Stimulated activated CD8-positive, alpha-beta memory T cell treated with anti-CD3 and anti-CD28 coated beads, Interleukin-15, amount 100 ng/mL, for 24 hours (primary cell): ENCODE data around the gene MUCL3.
"Not testable (repeated sequence)": the region's sequence is repeated elsewhere in the genome, so short reads cannot be mapped to it uniquely, and the experiment has no call there.

Experiments
- DNase-seq: peaks from one replicate; pipeline ENCODE4 v3.0.0-alpha.2; 2020; ENCODE audit warnings: low read depth

MUCL3 gene

GRCh38 chr6:30913721-30914075 is 27.1 kb upstream of the MUCL3 start:
- DNase-seq, result no peak

DNA sequence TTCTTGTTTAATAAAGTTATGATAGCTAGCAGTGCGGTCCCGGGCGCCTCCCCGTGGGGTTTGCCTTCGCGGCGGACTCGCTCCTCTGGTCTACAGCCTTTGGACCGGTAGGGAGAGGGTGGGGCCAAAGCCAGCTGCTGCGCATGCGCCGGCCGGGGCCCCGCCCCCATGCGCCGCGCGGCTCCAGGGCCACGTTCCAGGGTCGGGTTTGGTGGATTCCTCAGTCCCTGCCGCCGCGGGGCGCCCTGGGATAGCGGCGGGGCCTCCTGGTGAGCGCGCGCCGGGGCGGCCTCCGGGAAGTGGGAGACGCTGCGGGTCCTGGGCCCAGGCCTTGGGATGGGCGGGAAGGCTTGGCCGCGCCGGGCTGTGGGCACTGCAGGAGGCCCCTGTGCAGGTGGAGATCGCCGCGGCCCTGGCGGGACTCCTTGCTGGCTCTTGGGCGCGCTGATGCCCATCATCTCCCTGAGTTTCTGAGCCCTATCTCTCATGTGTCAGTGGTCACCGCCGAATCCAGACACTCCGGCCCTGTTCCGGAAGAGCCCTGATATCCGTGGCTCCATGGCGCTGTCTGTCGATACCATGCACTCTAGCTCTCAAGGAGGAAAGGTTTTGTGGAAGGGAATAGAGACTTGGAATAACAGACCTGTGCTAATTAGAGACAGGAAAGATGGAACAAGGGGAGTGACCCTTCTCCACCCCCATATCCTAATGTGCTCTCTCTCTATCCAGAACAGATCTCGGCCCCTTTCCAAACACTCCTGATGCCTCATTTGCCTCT is 26.5 kb upstream of the MUCL3 start, which contains the start of gene VARS2:
TSS of gene VARS2 (plus strand) at position 163 of the 778 bp plus-strand sequence. CDS start at position 762, 599 bp downstream.
- DNase-seq, result peak; percentile 78

DNA sequence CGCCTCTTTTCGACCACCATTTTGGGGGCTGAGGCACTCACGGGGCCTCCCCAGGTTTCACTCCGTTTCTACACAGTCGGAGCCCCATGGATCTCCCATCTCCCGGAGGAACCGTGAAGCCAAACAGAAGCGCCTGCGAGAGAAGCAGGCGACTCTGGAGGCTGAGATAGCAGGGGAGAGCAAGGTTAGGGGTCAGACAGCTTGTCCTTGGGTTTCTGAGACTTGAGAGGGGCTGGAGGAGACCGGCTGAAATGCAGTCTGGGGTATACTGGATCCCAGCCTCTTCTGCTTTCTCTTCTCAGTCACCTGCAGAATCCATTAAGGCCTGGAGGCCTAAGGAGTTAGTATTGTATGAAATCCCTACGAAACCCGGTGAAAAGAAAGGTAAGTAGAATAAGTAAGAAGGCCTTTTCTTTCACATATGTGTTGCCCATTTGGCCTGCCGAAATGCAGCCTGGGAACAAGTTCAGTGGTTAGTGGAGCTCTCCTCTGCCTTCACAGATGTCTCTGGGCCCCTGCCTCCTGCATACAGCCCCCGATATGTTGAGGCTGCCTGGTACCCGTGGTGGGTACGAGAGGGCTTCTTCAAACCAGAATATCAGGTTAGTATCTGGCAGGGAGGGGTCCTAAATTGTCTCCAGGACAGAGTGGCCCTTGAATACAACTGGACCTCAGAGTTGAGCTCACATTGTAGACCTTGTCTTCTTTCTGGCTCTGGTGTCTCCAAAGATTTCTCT is 25.8 kb upstream of the MUCL3 start:
- no peak for DNase-seq

- DNase-seq, result no peak
These were observed 25.2 kb upstream of the MUCL3 start for GRCh38 chr6:30915591-30915946.

- DNase-seq, result no peak
These were observed 23.7 kb upstream of the MUCL3 start for GRCh38 chr6:30917041-30917440.

DNA sequence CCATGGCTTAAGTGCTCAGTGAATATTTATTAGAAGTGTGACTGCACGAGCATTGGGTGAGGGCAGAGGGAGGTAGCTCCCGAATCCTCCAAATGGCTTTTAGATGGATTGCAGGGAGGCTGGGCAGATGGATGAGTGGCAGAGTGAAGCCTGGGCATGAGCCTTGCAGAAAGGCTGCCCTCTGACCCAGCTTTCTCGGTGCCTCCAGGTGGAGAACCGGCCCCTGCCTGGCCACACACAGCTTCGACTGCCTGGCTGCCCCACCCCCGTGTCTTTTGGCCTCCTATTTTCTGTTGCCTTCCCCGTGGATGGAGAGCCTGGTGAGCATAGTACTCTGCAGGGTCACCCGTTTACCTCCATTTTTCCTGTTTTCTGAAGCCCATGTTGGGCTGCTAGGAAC is 23.3 kb upstream of the MUCL3 start:
- DNase-seq, result no peak

- DNase-seq, result no peak
These were observed 22.1 kb upstream of the MUCL3 start for GRCh38 chr6:30918670-30919069.

DNA sequence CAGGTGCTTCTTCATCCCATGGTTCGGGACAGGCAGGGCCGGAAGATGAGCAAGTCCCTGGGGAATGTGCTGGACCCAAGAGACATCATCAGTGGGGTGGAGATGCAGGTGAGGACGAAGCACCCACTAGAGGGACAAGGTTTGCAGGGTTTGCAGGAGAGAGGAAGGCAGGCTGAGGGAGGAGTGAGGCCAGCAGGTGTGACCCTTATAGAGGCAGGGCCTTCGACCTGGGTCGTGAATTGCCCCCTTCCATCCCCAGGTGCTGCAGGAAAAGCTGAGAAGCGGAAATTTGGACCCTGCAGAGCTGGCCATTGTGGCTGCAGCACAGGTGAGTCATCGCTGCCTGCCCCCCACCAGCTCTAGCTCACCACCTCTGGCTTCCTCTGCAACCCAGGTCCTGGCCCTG is 18.3 kb upstream of the MUCL3 start:
- DNase-seq, result no peak

- DNase-seq, result not testable (repeated sequence)
These were observed 16.6 kb upstream of the MUCL3 start for GRCh38 chr6:30924040-30924627.

DNA sequence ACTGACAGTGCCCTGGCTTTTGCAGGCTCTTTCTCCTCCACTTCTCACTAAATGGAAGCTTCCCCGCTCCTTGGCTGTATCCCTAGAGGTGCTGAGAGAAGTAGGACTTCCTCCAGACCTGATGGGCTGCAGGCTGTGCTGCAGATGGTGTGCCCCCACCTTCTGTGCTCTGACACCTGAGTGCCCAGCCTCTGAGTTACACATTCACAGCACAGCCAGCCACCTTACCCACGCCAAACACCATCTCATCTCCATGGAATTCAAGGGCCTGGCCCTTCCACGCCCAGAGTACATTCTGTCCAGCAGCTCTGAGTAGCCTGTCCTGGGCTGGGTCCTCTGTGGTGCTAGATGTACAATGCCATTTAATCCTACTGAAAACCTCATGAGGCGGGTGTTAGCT is 14.1 kb upstream of the MUCL3 start:
- no peak for DNase-seq

DNA sequence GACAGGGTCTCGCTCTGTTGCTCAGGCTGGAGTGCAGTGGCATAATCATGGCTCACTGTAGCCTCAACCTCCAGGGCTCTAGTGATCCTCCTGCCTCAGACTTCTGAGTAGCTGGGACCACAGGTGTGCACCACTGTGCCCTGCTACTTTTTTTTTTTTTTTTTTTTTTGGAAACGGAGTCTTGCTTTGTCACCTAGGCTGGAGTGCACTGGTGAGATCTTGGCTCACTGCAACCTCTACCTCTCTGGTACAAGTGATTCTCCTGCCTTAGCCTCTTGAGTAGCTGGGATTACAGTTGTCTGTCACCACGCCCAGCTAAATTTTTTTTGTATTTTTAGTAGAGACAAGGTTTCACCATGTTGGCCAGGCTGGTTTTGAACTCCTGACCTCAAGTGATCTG is 13.7 kb upstream of the MUCL3 start:
- not testable (repeated sequence) for DNase-seq

DNA sequence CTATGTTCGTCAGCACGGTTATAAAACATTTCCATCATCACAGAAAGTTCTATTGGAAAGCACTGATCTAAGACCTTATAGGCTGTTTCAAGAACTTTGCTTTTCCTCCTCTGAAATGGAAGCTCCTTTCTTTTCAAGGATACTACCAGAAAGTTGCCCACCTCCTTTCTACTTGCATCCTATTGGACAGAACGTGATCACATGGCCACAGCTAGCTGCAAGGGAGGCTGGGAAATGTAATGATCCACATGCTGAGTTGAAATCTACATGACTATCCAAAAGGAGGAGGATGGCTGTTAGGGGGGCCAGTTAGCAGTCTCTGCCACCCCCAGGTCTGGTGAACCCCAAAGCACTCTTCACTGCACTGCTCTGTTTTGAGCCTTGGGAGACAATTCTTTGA is 12.1 kb upstream of the MUCL3 start:
- no peak for DNase-seq

DNA sequence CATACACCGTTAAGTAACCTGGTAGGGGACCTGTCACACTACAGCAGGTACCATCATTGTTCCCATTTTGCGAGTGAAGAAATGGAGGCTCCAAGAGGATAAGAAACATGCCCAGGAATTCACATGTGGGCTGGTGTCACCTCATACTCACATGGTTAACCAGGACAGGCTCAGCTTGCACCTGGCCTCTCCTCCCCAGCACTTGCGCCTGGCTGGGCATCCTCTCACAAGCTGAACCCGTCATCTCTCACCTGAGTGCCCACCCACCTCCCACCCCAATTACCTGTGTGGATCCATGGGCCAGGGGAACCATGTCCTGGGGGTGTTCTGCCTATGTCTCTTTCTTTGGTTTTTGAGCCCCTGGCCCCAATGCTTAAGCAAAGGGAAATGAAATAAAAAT is 10.3 kb upstream of the MUCL3 start:
- no peak for DNase-seq

- no peak for DNase-seq
These were observed 9.5 kb upstream of the MUCL3 start for GRCh38 chr6:30931272-30931671.

- DNase-seq, result no peak
These were observed 8.7 kb upstream of the MUCL3 start, which contains the start of gene SFTA2 for GRCh38 chr6:30931969-30932645. Gene SFTA2, minus strand, starts transcription at chr6:30932170. Its CDS starts 74 bp downstream, at chr6:30932096.

DNA sequence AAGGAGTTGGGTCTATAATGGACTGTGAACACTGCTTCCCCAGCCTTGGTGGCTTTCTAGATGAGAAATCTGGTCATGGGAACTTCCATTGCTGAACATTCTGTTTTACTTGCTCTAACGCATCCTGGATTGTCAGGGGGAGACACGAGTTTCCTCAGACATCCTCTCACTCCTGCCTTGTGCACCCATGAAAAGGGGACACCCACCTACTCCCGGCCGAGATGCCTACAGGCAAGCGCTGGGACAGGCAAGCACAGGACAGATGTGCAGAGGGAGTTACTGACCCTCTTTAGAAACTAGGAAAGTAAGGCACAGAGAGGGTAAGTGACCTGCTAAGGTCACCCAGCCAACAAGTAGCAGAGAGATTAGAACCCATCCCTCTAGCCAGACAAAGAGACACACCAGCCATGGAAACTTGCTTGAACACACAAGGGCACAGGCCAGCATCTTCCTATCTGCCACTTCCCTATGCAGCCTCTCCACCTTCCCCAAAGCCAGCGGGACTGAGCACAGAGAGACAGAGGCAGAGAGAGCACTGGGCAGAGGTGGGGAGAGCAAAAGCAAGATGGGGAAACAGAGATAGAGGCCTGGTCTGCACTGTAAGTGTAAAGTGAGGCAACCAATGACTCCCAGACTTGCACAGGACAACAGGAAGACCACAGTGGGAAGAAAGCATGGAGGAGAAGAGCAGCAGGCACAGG is 8.0 kb upstream of the MUCL3 start:
- no peak for DNase-seq

DNA sequence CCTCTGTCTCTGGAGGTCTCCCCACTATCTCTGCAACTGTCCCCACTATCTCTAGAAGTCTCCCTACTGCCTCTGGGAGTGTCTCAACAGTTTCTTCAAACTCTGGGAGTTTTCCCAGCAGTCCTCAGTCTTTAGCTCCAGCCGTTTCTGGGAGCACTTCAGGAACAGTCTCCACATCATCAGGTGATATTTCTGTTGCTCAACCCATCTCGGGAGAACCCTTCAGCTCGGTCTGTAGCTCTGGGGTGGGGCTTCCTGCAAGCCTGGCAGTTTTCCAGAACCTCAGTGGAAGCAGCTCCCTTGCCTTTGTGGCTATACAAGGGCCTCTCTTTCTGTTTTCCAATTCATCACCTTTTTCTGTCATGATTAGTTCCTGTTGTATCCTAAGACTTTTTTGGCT is 5.8 kb upstream of the MUCL3 start:
- no peak for DNase-seq

GRCh38 chr6:30937265-30937664 is 3.5 kb upstream of the MUCL3 start:
- DNase-seq, result no peak

DNA sequence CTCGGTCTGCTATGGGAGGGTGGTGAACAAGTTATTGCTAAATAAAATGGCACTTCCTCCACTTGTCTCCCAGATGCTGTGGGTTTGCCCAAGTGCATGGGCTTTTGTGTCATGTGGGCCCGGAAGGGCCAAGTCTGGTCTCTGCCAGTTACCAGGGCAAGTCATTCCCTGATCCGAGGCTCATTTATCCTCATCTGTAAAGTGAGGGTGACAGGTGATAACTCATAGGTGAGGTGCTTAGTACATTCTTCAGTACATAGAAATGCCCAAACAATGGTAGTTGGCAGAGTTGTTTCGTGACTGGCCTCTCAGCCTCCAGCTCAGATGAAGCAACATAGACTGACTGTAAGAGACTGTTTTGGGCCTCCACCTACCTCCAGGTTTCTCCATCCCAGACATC is 2.0 kb upstream of the MUCL3 start:
- DNase-seq, result no peak

DNA sequence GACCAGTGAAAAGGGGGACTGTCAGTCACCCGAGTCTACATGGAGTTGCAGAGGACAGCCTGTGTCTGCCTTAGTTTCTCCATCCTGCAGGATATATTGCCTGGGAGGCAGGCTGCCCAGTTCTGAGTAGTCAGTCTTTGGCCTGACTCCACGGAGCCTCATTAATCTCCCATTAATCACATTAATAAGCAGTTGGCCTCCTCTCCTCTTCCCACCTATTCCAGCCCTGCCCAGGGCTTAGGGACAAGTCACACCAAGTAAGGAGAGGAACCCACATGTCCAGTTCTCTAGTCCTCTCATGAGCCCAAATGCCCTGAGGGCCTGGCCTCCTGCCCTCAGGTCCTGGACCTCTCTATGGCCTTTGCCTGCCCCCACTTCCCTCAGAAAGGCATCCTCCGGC is 1.3 kb upstream of the MUCL3 start:
- DNase-seq, result no peak

GRCh38 chr6:30942338-30943060 is 1.7 kb downstream of the MUCL3 start:
- DNase-seq, result no peak
